Stimulated activated naive CD8-positive, alpha-beta T cell treated with anti-CD3 and anti-CD28 coated beads, Interleukin-15, amount 100 ng/mL, for 72 hours (primary cell): ENCODE measurements around the gene CACNA1F.

Experiments
- ATAC-seq: fragments of 150-1000 bp; cut with Tn5 transposase; 2 replicates; pipeline ENCODE4 v1.10.0; 2021; ENCODE audit warnings: mild to moderate bottlenecking, moderate library complexity
- DNase-seq, 2 donors: peaks; one replicate each; pipeline ENCODE4 v3.0.0; 2021 to 2022
- H3K27ac Mint-ChIP-seq, 2 donors: one replicate each; pipeline ENCODE4 v1.8.0; 2022; ENCODE audit warnings: mild to moderate bottlenecking in 2 of 2, mixed read lengths in 2 of 2, moderate library complexity in 2 of 2
- H3K27me3 Mint-ChIP-seq: one replicate; pipeline ENCODE4 v1.8.0; 2022; ENCODE audit warnings: mixed read lengths
- H3K4me1 Mint-ChIP-seq: one replicate; pipeline ENCODE4 v1.8.0; 2022; ENCODE audit warnings: mild to moderate bottlenecking, mixed read lengths
- H3K4me3 Mint-ChIP-seq, 2 donors: one replicate each; pipeline ENCODE4 v1.8.0; 2022; ENCODE audit warnings: mild to moderate bottlenecking in 2 of 2, mixed read lengths in 2 of 2, moderate library complexity in 1 of 2
- H3K9me3 Mint-ChIP-seq, 2 donors: one replicate each; pipeline ENCODE4 v1.8.0; 2022; ENCODE audit warnings: mixed read lengths in 2 of 2

CACNA1F gene

DNA sequence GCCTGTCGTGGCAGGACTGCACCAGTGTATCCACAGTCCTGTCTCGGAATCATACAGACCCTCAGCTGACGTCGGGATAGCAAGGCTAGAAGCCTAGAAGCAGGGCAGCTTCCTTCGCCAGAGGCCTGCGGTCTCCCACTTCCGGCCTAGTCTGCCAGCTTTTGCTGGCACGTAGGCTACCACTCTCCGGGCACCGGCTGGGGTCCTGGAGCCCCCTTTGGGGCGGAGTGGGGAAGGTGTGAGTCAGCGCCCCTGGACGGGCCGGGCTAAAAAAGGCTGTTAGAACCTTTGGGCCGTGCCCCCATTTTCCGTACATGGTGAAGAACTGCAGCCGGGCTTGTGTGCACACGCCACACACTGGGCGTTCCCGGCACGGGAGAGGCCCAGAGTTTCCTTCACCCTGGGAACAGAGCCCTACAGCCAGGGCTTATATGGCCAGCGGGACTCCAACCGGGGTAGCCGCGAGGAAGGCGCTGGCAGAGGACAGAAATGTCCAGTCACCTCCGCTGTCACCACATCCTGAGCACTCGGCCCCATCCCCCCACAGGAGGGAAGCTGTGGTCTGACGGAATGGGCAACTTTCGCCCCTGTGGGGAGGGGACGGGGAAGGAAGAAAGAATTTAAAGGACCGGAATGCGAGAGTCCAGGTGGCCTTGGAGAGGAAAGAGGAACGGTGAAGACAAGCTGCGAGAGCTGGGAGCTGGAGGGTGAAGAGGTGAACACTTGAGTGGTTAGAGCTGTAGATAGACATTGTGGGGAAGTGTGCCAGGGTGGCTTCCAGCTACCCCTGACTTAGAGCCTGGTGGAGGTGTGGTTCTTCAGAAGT lies 66.0 kb downstream of the CACNA1F start:
- H3K4me1 Mint-ChIP-seq, result peaks cover 47% of the 10 kb centered on the region

DNA sequence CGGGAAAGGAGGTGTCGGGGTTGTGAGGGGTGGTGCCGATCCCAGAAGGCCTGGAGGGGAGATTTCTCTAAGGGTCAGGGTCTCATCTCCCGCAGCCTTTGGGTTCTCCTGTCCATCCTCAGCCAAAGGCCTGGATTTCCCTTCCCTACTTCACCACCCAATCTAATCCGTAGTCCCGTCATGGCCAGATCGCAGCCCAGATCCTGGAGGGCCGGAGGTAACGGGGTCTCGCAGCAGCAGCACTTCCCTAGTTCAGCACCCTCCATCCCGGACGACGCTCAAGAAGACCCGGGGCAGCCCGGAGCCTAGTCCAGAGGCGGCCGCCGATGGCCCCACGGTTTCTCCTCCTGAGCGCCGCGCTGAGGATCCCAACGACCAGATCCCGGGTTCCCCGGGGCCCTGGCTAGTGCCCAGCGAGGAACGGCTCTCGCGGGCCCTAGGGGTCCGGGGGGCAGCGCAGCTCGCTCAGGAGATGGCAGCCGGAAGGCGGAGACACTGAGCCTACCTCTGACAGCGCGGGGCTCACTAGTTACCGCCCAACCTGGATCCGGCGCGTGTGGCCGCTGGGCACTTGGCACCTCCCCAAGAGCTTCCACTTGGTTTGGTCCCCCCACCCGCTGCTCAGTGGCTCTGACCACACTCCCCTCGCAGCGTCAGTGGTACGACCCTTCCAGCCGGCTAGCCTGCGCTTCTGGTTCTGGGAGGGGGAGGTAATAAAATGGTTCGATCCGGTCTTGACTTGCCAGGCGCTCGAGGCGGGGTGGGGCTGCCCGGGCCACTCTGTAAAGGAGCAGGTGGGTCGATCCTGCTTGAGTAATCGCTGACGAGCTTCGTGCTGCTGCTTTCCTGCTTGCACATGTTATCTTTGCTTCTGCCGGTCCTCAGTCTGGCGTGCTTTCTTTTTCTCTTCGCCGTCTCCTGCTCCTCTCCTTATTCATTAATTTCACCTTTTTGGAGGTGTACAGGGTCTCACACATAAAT lies 66.9 kb downstream of the CACNA1F start:
- H3K27ac Mint-ChIP-seq, result peak overlapping the region; percentile 86 to 99
- ATAC-seq (peak; percentile 75), DNase-seq (peak; percentile 85 to 87)
- no peaks in the 10 kb centered on the region for H3K9me3 Mint-ChIP-seq
- H3K27me3 Mint-ChIP-seq, result no peaks in the 10 kb centered on the region
- H3K4me1 Mint-ChIP-seq, result peaks cover 43% of the 10 kb centered on the region
- peak overlapping the region; percentile 85 to 96 for H3K4me3 Mint-ChIP-seq

More for the DNA sequence above, 66.0 kb downstream of the CACNA1F start:
- Mint-ChIP-seq H3K4me3 (peak overlapping the region; percentile 85 to 96), H3K9me3 (no peaks in the 10 kb centered on the region), H3K27ac (peak overlapping the region; percentile 86 to 99), H3K27me3 (no peaks in the 10 kb centered on the region)
- DNase-seq (peak; percentile 56 to 59), ATAC-seq (peak; percentile 36)

DNA sequence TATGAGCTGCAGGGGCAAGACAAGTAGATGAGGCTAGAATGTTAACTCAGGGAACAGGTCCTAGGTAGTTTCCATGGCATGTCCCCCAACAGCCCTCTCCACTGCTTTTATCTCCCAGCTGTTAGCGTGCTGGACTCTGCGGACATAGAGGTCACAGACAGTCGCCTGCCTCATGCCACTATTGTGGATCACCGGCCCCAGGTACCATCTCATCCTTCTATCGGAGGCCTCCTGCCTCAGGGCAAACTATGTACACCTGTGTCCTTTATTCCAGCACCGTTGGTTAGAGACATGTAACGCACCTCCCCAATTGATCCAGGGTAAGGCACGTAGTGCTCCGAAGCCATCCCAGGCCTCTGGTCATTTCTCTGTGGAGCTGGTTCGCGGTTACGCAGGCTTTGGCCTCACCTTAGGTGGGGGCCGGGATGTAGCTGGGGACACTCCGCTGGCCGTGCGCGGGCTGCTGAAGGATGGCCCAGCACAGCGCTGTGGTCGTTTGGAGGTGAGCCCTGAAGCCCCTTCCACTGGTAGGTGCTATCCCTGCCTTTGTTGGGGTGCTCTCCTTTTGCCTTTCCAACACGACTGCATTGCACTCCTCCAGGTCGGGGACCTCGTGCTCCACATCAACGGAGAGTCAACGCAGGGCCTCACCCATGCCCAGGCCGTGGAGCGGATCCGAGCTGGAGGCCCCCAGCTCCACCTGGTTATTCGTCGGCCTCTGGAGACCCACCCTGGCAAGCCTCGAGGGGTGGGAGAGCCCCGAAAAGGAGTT lies 68.4 kb downstream of the CACNA1F start:
- H3K27me3 Mint-ChIP-seq, result no peaks in the 10 kb centered on the region
- peak overlapping the region; percentile 0 to 85 for H3K4me3 Mint-ChIP-seq
- peaks cover 41% of the 10 kb centered on the region for H3K4me1 Mint-ChIP-seq
- H3K27ac Mint-ChIP-seq, result peak overlapping the region in 1 of 2 donors; percentile 65
- H3K9me3 Mint-ChIP-seq, result no peaks in the 10 kb centered on the region
- ATAC-seq, result no peak
- no peak for DNase-seq

DNA sequence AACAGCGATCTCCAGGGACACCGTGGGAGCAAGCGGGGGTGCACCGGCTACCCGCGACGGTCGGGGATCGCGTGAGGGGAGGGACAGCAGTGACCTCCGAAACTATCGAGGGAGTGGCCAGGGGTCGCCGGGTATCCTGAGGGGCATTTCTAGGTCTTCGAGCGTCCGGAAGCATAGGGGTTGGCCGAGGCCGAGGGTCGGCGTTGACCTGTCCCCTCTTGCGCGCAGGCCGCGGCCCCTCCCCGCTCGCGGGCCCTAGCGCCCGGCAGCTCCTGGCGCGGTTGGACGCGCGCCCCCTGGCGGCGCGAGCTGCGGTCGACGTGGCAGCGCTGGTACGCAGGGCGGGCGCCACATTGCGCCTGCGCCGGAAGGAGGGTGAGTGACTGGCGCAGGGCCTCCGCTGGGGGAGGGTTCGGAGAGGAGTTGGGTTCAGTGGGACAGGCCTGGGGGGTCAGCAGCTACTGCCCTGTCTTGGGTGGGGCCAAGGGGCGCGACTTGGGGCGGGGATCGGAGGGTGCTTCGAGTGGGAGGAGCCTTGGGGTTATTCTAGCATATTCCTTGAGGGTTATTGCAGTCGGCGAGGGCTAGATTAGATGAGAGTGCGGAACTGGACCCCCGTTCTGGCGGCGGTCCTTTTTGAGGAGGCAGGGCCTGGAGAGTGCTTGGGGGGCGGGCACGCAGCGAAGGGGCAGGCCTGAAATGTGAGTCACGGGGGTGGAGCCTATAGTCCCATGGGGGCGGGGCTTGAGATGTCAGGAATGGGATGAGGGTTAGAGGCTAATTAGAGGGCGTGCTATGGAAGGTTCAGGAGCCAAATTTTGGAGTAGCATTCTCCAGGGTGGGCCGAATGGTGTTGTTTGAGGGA lies 69.4 kb downstream of the CACNA1F start:
- peak; percentile 82 for DNase-seq
- Mint-ChIP-seq H3K4me1 (peaks cover 41% of the 10 kb centered on the region), H3K27me3 (no peaks in the 10 kb centered on the region), H3K27ac (peak overlapping the region; percentile 96 to 97), H3K9me3 (no peaks in the 10 kb centered on the region), H3K4me3 (peak overlapping the region; percentile 86 to 91)
- ATAC-seq, result peak; percentile 68

DNA sequence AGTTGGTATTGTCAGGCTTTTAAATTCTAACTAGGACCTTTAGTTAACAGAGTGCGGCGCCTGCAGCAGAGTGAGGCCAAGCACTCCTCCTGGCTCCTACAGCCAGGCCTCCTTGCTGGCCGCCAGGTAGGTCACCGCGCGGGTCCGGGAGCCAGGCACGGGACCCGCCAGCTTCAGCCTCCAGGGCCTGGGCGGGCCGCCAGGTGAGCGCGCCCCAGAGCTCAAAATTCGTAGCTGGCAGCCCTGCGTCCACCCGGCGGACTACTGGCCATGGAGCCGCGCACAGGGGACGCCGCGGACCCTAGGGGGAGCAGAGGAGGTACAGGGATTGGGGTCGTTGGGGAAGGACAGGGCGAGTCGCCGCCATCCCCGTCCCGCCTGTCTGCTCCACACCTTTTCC lies 70.5 kb downstream of the CACNA1F start, which contains the start of gene MAGIX:
MAGIX (plus strand) TSS at position 139 of the 400 bp plus-strand sequence; CDS start at position 271, 132 bp downstream.
- DNase-seq (no peak), ATAC-seq (no peak)
- Mint-ChIP-seq H3K9me3 (no peaks in the 10 kb centered on the region), H3K27me3 (no peaks in the 10 kb centered on the region), H3K4me3 (peak within 1 kb of the TSS; percentile 86 to 91), H3K4me1 (peaks cover 36% of the 10 kb centered on the region), H3K27ac (peak within 1 kb of the TSS; percentile 89 to 95)

DNA sequence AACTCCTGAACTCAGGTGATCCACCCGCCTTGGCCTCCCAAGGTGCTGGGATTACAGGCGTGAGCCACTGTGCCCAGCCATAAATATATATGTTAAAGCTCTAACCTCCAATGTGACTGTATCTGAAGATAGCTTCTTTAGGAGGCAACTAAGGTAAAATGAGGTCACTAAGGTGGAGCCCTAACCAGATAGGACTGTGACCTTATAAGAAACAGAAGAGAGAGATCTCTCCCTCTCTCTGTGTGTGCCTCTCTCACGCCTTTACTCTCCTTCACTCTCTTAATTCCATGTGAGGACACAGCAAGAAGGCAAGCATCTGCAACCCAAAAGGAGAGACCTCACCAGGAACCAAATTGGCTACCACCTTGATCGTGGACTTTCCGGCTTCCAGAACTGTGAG lies 71.5 kb downstream of the CACNA1F start:
- Mint-ChIP-seq H3K27ac (no peak overlapping the region), H3K4me3 (no peak overlapping the region)

DNA sequence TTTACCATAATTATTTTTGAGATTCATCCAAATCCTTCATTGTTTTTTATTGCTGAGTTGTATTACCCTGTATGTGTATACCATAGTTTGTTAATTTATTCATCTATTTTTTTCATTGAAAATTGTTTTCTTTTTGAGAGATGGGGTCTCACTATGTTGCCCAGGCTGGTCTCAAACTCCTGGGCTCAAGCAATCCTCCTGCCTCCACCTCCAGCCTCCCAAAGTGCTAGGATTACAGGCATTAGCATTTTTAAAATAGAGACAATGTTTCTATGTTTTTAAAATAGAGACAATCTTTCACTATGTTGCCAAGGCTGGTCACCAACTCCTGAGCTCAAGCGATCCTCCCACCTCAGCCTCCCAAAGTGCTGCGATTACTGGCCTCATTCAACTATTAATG lies 72.2 kb downstream of the CACNA1F start:
- H3K4me3 Mint-ChIP-seq, result no peak overlapping the region
- peaks cover 26% of the 10 kb centered on the region for H3K4me1 Mint-ChIP-seq
- H3K27me3 Mint-ChIP-seq, result no peaks in the 10 kb centered on the region
- no peaks in the 10 kb centered on the region for H3K9me3 Mint-ChIP-seq
- ATAC-seq (no peak), DNase-seq (no peak)
- H3K27ac Mint-ChIP-seq, result no peak overlapping the region

More for the DNA sequence above, 71.5 kb downstream of the CACNA1F start:
- no peaks in the 10 kb centered on the region for H3K27me3 Mint-ChIP-seq
- DNase-seq (no peak), ATAC-seq (no peak)
- H3K4me1 Mint-ChIP-seq, result peaks cover 29% of the 10 kb centered on the region
- no peaks in the 10 kb centered on the region for H3K9me3 Mint-ChIP-seq

DNA sequence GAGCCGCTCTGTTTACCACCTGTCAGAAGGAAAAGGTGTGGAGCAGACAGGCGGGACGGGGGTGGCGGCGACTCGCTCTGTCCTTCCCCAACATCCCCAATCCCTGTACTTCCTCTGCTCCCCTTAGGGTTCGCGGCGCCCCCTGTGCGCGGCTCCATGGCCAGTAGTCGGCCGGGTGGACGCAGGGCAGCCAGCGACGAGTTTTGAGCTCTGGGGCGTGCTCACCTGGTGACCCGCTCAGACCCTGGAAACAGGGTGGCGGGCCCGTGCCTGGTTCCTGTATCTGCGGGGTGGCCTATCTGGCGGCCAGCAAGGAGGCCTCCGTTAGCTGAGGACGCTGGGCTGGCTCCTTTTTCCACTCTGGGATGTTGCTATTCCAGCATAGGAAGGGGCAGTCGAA lies 75.9 kb downstream of the CACNA1F start:
- Mint-ChIP-seq H3K27ac (peak overlapping the region in 1 of 2 donors; percentile 27), H3K4me3 (peak overlapping the region in 1 of 2 donors; percentile 13), H3K27me3 (no peaks in the 10 kb centered on the region), H3K4me1 (peaks cover 9% of the 10 kb centered on the region), H3K9me3 (no peaks in the 10 kb centered on the region)
- no peak for ATAC-seq
- DNase-seq, result no peak

DNA sequence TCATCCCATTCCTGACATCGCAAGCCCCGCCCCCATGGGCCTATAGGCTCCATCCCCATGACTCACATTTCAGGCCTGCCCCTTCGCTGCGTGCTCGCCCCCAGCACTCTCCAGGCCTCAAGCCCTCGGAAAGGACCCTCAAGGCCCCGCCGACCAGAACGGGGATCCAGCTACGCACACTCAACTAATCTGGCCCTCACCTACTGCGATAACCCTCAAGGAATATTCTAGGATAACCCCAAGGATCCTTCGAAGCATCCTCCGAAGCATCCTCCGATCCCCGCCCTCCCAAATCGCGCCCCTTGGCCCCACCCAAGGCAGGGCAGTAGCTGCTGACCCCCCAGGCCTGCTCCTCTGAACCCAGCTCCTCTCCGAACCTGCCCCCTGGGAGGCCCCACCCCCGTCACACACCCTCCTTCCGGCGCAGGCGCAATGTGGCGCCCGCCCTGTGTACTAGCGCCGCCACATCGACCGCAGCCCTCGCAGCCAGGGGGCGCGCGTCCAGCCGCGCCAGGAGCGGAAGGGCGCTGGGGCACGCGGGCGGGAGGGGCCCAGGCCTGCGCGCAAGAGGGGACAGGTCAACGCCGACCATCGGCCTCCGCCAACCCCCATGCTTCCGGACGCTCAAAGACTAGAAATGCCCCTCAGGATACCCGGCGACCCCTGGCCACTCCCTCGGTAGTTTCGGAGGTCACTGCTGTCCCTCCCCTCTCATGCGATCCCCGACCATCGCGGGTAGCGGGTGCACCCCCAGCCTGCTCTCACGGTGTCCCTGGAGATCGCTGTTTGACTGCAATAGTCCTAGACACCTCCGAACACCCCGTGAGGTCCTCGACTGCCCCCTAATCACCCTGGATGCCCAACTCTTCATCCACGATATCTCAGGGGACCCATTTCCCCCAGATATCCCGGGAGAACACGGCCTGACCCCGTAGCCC lies 77.0 kb downstream of the CACNA1F start:
- Mint-ChIP-seq H3K4me3 (peak overlapping the region; percentile 94), H3K4me1 (peaks cover 9% of the 10 kb centered on the region), H3K9me3 (no peaks in the 10 kb centered on the region), H3K27me3 (no peaks in the 10 kb centered on the region), H3K27ac (peak overlapping the region; percentile 97 to 98)
- DNase-seq, result peak; percentile 82 to 87
- ATAC-seq, result peak; percentile 92

DNA sequence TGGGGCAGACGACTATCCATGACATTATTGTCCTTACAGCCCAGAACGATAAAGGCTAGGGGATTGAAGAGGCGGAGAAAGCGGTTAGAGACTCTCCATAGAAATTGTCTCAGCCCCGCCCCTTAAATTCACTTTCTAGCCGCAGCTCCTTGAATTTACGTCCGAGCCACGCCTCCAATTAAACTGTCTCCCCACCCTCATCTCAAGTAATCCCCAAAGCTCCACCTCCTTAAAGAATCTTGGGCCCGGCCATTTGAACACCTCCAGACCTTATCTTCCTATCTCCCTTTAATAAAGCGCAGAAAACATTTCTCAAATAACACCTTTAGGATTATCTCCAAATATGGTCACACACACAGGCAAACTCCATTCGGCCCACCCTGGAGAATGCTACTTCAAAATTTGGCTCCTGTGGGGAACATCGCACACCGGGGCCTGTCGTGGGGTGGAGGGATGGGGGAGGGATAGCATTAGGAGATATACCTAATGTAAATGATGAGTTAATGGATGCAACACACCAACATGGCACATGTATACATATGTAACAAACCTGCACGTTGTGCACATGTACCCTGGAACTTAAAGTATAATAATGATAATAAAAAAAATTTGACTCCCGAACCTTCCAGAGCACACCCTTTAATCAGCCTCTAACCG lies 77.8 kb downstream of the CACNA1F start:
- H3K4me3 Mint-ChIP-seq, result peak overlapping the region; percentile 94
- peak; percentile 41 for ATAC-seq
- DNase-seq, result peak; percentile 26 to 45
- H3K9me3 Mint-ChIP-seq, result no peaks in the 10 kb centered on the region
- H3K4me1 Mint-ChIP-seq, result peaks cover 9% of the 10 kb centered on the region
- H3K27me3 Mint-ChIP-seq, result no peaks in the 10 kb centered on the region
- peak overlapping the region; percentile 28 to 97 for H3K27ac Mint-ChIP-seq
